Stimulated activated CD8-positive, alpha-beta memory T cell treated with anti-CD3 and anti-CD28 coated beads, Interleukin-2, amount 100 ng/mL, for 1 hour (primary cell): Measurements from ENCODE around the gene GJA4.
"Not testable (repeated sequence)": the region's sequence is repeated elsewhere in the genome, so short reads cannot be mapped to it uniquely, and the experiment has no call there.

Experiments
- DNase-seq, 2 donors: peaks; one replicate each; pipeline ENCODE4 v3.0.0-alpha.2; 2020; ENCODE audit warnings: low read depth in 2 of 2

The GJA4 gene

GRCh38 chr1:34790985-34791384 is 1.8 kb upstream of the GJA4 start:
- no peak for DNase-seq

- DNase-seq: no peak
These were observed 375 bp upstream of the GJA4 start for GRCh38 chr1:34792424-34792823.

- no peak for DNase-seq
These were observed 1.4 kb downstream of the GJA4 start for GRCh38 chr1:34794001-34794789.

GRCh38 chr1:34794790-34795180 is 2.0 kb downstream of the GJA4 start:
- DNase-seq: no peak

- no peak for DNase-seq
These were observed 3.1 kb downstream of the GJA4 start for GRCh38 chr1:34795916-34796315.

- DNase-seq: no peak
These were observed 4.2 kb downstream of the GJA4 start for GRCh38 chr1:34796990-34797389.

- no peak for DNase-seq
These were observed 7.4 kb downstream of the GJA4 start for GRCh38 chr1:34800214-34800613.

GRCh38 chr1:34803770-34804169 is 11.0 kb downstream of the GJA4 start:
- DNase-seq: no peak

- DNase-seq: no peak
These were observed 13.6 kb downstream of the GJA4 start for GRCh38 chr1:34806396-34806795.

- no peak for DNase-seq
These were observed 15.4 kb downstream of the GJA4 start for GRCh38 chr1:34808051-34808810.

GRCh38 chr1:34810781-34811180 is 18.0 kb downstream of the GJA4 start:
- DNase-seq: not testable (repeated sequence)

- no peak for DNase-seq
These were observed 23.5 kb downstream of the GJA4 start for GRCh38 chr1:34816332-34816731.

- DNase-seq: no peak
These were observed 24.0 kb downstream of the GJA4 start for GRCh38 chr1:34816778-34817177.

- DNase-seq: not testable (repeated sequence)
These were observed 26.1 kb downstream of the GJA4 start for GRCh38 chr1:34818862-34819261.

GRCh38 chr1:34822202-34822601 is 29.4 kb downstream of the GJA4 start:
- DNase-seq: no peak

- DNase-seq: no peak
These were observed 32.1 kb downstream of the GJA4 start for GRCh38 chr1:34824817-34825454.

- no peak for DNase-seq
These were observed 32.8 kb downstream of the GJA4 start for GRCh38 chr1:34825455-34826091.

GRCh38 chr1:34827341-34827941 is 34.6 kb downstream of the GJA4 start:
- no peak for DNase-seq

GRCh38 chr1:34828611-34829010 is 35.8 kb downstream of the GJA4 start:
- DNase-seq: no peak

GRCh38 chr1:34829250-34829649 is 36.5 kb downstream of the GJA4 start:
- DNase-seq: no peak

GRCh38 chr1:34831721-34832246 is 39.0 kb downstream of the GJA4 start:
- no peak for DNase-seq

GRCh38 chr1:34833711-34834110 is 40.9 kb downstream of the GJA4 start:
- DNase-seq: no peak
